H1 (cell line): ENCODE measurements around the gene PROK2. TPM values are rescaled to one million over a fixed set of nuclear protein-coding genes. Genes with fewer than 3 reads are reported as not detected.
A peak's percentile ranks its signal among the peaks of the same experiment; 100 is the strongest.

ENCODE experiments used
- CTCF ChIA-PET: fragments of 300-600 bp; sonication (Branson Sonifier 250); formaldehyde crosslinking; loops from one replicate; lab custom pipeline; 2021; ENCODE audit not compliant: partially characterized antibody; lab: Charles Lee
- POLR2A ChIA-PET: fragments of 300-600 bp; sonication (Branson Sonifier 250); formaldehyde crosslinking; loops from one replicate; lab custom pipeline; 2021; ENCODE audit warnings: inconsistent platforms; ENCODE audit not compliant: partially characterized antibody; lab: Charles Lee
- DNase-seq, 2 experiments: peaks; one replicate each; pipeline versions ENCODE4 v3.0.0 to v3.0.0-alpha.2; 2010 to 2022; ENCODE audit warnings: low spot score in 2 of 2, low read depth in 1 of 2, mixed read lengths in 1 of 2
- FAIRE-seq: peaks from 2 replicates; lab custom pipeline; 2011; peaks lifted over from hg19 to GRCh38; lab: Jason Lieb, UNC
- H2AFZ ChIP-seq: 2 replicates; pipeline ENCODE4 v1.8.1; 2012; ENCODE audit warnings: low read length, inconsistent platforms
- H2AK5ac ChIP-seq: 2 replicates; pipeline ENCODE4 v1.6.1; 2013; ENCODE audit warnings: low read depth, low read length
- H2BK120ac ChIP-seq: replicated peaks from 2 replicates; pipeline ENCODE3; 2013; ENCODE audit warnings: low read depth, low read length, inconsistent platforms
- H2BK12ac ChIP-seq: 2 replicates; pipeline ENCODE4 v1.6.1; 2013; ENCODE audit warnings: low read depth, low read length
- H2BK15ac ChIP-seq: 2 replicates; pipeline ENCODE4 v1.6.1; 2013; ENCODE audit warnings: low read length
- H2BK20ac ChIP-seq: 2 replicates; pipeline ENCODE4 v1.6.1; 2013; ENCODE audit warnings: low read length
- H2BK5ac ChIP-seq: 2 replicates; pipeline ENCODE4 v1.6.1; 2013; ENCODE audit warnings: low read depth, low read length
- H3K14ac ChIP-seq: 2 replicates; pipeline ENCODE4 v1.6.1; 2013; ENCODE audit warnings: inconsistent platforms; ENCODE audit not compliant: insufficient read length
- H3K18ac ChIP-seq: 2 replicates; pipeline ENCODE4 v1.6.1; 2013; ENCODE audit warnings: low read length; ENCODE audit errors: extremely low read depth
- H3K23ac ChIP-seq: 2 replicates; pipeline ENCODE4 v1.6.1; 2013; ENCODE audit warnings: inconsistent platforms; ENCODE audit not compliant: insufficient read length
- H3K23me2 ChIP-seq: 2 replicates; pipeline ENCODE4 v1.6.1; 2013; ENCODE audit warnings: low read depth, low read length
- H3K27ac ChIP-seq: 2 replicates; pipeline ENCODE4 v1.6.1; 2011; ENCODE audit warnings: low read depth, low read length, inconsistent platforms
- H3K27me3 ChIP-seq, 4 experiments: replicated peaks in 1 of 4; 1 replicate in 1 of 4; 2 replicates in 3 of 4; pipeline versions ENCODE4 v1.6.1 to v1.8.1; 2011 to 2013; ENCODE audit warnings: low read length in 3 of 4, mild to moderate bottlenecking in 3 of 4, inconsistent platforms in 2 of 4, mixed read lengths in 2 of 4, moderate library complexity in 1 of 4; ENCODE audit not compliant: control insufficient read depth in 3 of 4, insufficient read depth in 3 of 4; ENCODE audit errors: extremely low read depth in 1 of 4
- H3K36me3 ChIP-seq, 4 experiments: 2 replicates each; pipeline versions ENCODE4 v1.6.1 to v1.8.1; 2011 to 2013; ENCODE audit warnings: mild to moderate bottlenecking in 4 of 4, low read length in 3 of 4, moderate library complexity in 2 of 4, control low read depth in 1 of 4, inconsistent platforms in 1 of 4; ENCODE audit not compliant: insufficient read depth in 4 of 4, control insufficient read depth in 2 of 4
- H3K4ac ChIP-seq: replicated peaks from 2 replicates; pipeline ENCODE3; 2013; ENCODE audit warnings: low read length, low read depth, mixed read lengths, inconsistent platforms; ENCODE audit not compliant: insufficient read length
- H3K4me1 ChIP-seq, 4 experiments: replicated peaks in 1 of 4; 1 replicate in 1 of 4; 2 replicates in 3 of 4; pipeline versions ENCODE4 v1.6.1 to v1.8.1; 2011 to 2013; ENCODE audit warnings: low read length in 3 of 4, inconsistent platforms in 2 of 4, mixed read lengths in 1 of 4; ENCODE audit not compliant: insufficient read depth in 4 of 4, control insufficient read depth in 3 of 4
- H3K4me2 ChIP-seq, 2 experiments: 2 replicates each; pipeline versions ENCODE4 v1.6.1 to v1.8.1; 2011 to 2013; ENCODE audit warnings: low read depth in 2 of 2, low read length in 2 of 2, control low read depth in 1 of 2, inconsistent platforms in 1 of 2, mild to moderate bottlenecking in 1 of 2; ENCODE audit not compliant: insufficient read depth in 1 of 2
- H3K4me3 ChIP-seq, 4 experiments: fragments of 200-600, 300-600 bp in 1 of 4; sonication (generic), shearing (Covaris generic), sonication (Bioruptor Twin) in 1 of 4; 2 replicates each; pipeline versions ENCODE4 v1.5.1 to v1.8.1; 2011 to 2016; ENCODE audit warnings: low read length in 4 of 4, low read depth in 3 of 4, control low read depth in 2 of 4, inconsistent platforms in 2 of 4, mild to moderate bottlenecking in 2 of 4, mixed read lengths in 1 of 4, moderate library complexity in 1 of 4; ENCODE audit not compliant: insufficient read depth in 2 of 4; ENCODE audit errors: extremely low read depth in 1 of 4
- H3K56ac ChIP-seq: replicated peaks from 2 replicates; pipeline ENCODE3; 2013; ENCODE audit warnings: low read depth, mild to moderate bottlenecking, mixed read lengths, low read length, inconsistent platforms; ENCODE audit not compliant: insufficient read length
- H3K79me1 ChIP-seq: 2 replicates; pipeline ENCODE4 v1.6.1; 2013; ENCODE audit warnings: low read depth, low read length, control low read depth
- H3K79me2 ChIP-seq, 2 experiments: 2 replicates each; pipeline versions ENCODE4 v1.6.1 to v1.8.1; 2012 to 2013; ENCODE audit warnings: low read length in 2 of 2, mild to moderate bottlenecking in 2 of 2, inconsistent platforms in 1 of 2; ENCODE audit not compliant: insufficient read depth in 2 of 2, control insufficient read depth in 1 of 2
- H3K9ac ChIP-seq, 4 experiments: replicated peaks in 1 of 4; 1 replicate in 1 of 4; 2 replicates in 3 of 4; pipeline versions ENCODE4 v1.6.1 to v1.8.1; 2011 to 2013; ENCODE audit warnings: low read depth in 3 of 4, low read length in 3 of 4, control low read depth in 2 of 4, mild to moderate bottlenecking in 2 of 4, moderate library complexity in 2 of 4, inconsistent platforms in 1 of 4; ENCODE audit errors: extremely low read depth in 1 of 4
- H3K9me3 ChIP-seq, 2 experiments: 2 replicates each; pipeline versions ENCODE4 v1.6.1 to v1.8.1; 2012 to 2013; ENCODE audit warnings: mild to moderate bottlenecking in 2 of 2, moderate library complexity in 2 of 2, control low read depth in 1 of 2, inconsistent platforms in 1 of 2, low read depth in 1 of 2, low read length in 1 of 2, mixed read lengths in 1 of 2; ENCODE audit not compliant: insufficient read depth in 2 of 2
- H4K20me1 ChIP-seq, 2 experiments: replicated peaks in 1 of 2; 2 replicates each; pipeline versions ENCODE3 to v1.8.1; 2011 to 2013; ENCODE audit warnings: inconsistent platforms in 2 of 2, low read length in 2 of 2, mild to moderate bottlenecking in 1 of 2; ENCODE audit not compliant: insufficient read depth in 2 of 2, control insufficient read depth in 1 of 2
- H4K5ac ChIP-seq: 2 replicates; pipeline ENCODE4 v1.6.1; 2013; ENCODE audit warnings: low read length, low read depth, mixed read lengths, inconsistent platforms; ENCODE audit not compliant: insufficient read length
- H4K8ac ChIP-seq: 2 replicates; pipeline ENCODE4 v1.8.0; 2013; ENCODE audit warnings: mild to moderate bottlenecking, moderate library complexity, low read length, inconsistent platforms; ENCODE audit not compliant: insufficient read depth; ENCODE audit errors: extremely low read depth
- H4K91ac ChIP-seq: replicated peaks from 2 replicates; pipeline ENCODE3; 2013; ENCODE audit warnings: low read length, mixed read lengths, inconsistent platforms; ENCODE audit not compliant: insufficient read length
- CBX8 ChIP-seq: fragments of 300-800, 300-1000 bp; sonication (generic); IDR thresholded peaks from 2 replicates; pipeline ENCODE4 v1.7.1; 2016; ENCODE audit warnings: low read depth, low read length, borderline replicate concordance
- JUN ChIP-seq: IDR thresholded peaks from 2 replicates; pipeline ENCODE4 v1.6.1; 2011; ENCODE audit warnings: low read depth, mild to moderate bottlenecking, improper control_type of control experiment, low read length
- KDM5A ChIP-seq: fragments of 200-600 bp; IDR thresholded peaks from 2 replicates; pipeline ENCODE4 v1.7.1; 2012; ENCODE audit warnings: mild to moderate bottlenecking, low read length, inconsistent platforms, mixed read lengths
- MAFK ChIP-seq: IDR thresholded peaks from 2 replicates; pipeline ENCODE4 v1.6.1; 2012; ENCODE audit warnings: low read depth, mild to moderate bottlenecking, improper control_type of control experiment, low read length
- RBBP5 ChIP-seq: IDR thresholded peaks from 2 replicates; pipeline ENCODE4 v1.7.1; 2012; ENCODE audit warnings: low read depth, mild to moderate bottlenecking, inconsistent platforms, low read length, moderate library complexity, borderline replicate concordance
- RXRA ChIP-seq: IDR thresholded peaks from 2 replicates; pipeline ENCODE4 v1.6.1; 2011; ENCODE audit warnings: low read depth, mild to moderate bottlenecking, low read length, moderate library complexity; ENCODE audit not compliant: insufficient read depth
- SIN3A ChIP-seq, 2 experiments: IDR thresholded peaks in 1 of 2; conservative IDR thresholded peaks in 1 of 2; 2 replicates each; pipeline ENCODE4 v1.6.1; 2011 to 2012; ENCODE audit warnings: low read length in 2 of 2, improper control_type of control experiment in 1 of 2, low read depth in 1 of 2, mild to moderate bottlenecking in 1 of 2
- TBP ChIP-seq: IDR thresholded peaks from 2 replicates; pipeline ENCODE4 v1.6.1; 2011; ENCODE audit warnings: low read depth, low read length, improper control_type of control experiment
- WGBS, 2 experiments: shearing (Covaris generic) in 1 of 2; methylation state at CpG; one replicate each; pipeline versions ENCODE4 v1.1.6 to v1.1.7; 2013 to 2015; ENCODE audit warnings: low lambda C conversion rate in 2 of 2, mixed read lengths in 2 of 2, inconsistent platforms in 1 of 2, low coverage in 1 of 2, missing lambda C conversion rate in 1 of 2; ENCODE audit not compliant: insufficient replicate concordance in 2 of 2, insufficient coverage in 1 of 2, insufficient read length in 1 of 2; ENCODE audit errors: extremely low coverage in 1 of 2, missing lambda C conversion rate in 1 of 2; 5-methylcytosine and 5-hydroxymethylcytosine counted together
- polyA plus RNA-seq, 7 experiments: library from polyadenylated mRNA; depleted of rRNA in 3 of 7; stranded (reverse) in 5 of 7; unstranded in 2 of 7; fragments of >200 nt in 5 of 7; fragments of 200-250 nt in 2 of 7; gene quantifications; 1 replicate in 5 of 7; 2 replicates in 1 of 7; 4 replicates in 1 of 7; pipeline versions ENCODE4 v1.2.1 to v1.2.3, GENCODE V29; 2011 to 2013; ENCODE audit warnings: missing spikeins in 2 of 7, mixed read lengths in 2 of 7
- total RNA-seq: library from RNA; stranded (reverse); fragmentation: NEBNext Ultra II Directional; extraction: Animal tissue kit (Norgen Biotek cat#: 25700); gene quantifications from 2 replicates; pipeline ENCODE4 v1.2.1, GENCODE V29; 2021

Gene PROK2
- total and polyA plus RNA-seq, 2 of the 8 experiments (the other 6 are each of a cell fraction or from before 2014, with no cell fraction given) = 0.50 to 1.8 TPM

DNA sequence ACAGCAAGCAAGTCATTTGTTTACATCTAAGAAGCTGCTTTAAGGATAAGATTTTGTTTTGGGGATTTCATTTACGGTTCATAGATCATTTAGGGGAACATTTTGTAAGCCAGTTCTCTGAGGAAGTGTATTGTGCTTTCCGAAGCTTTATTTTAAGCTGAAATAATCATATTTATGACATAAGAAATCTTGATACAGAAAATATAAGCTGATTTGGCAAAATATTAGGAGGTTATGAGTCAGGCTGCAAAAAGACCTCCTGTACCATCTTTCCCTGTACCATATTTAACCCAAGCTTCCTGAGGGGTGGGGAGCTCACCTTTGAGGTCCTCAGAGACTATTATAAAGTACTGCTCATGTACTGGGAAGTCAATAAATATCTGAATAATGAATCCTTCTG is 51.6 kb downstream of the PROK2 start:
- H4K8ac ChIP-seq = no peak overlapping the region
- H2BK15ac ChIP-seq = 0 out of 2 replicates have a peak overlapping the region, but pooled peaks have one; percentile 9
- no peak for FAIRE-seq
- H3K23ac ChIP-seq = no peak overlapping the region
- ChIA-PET CTCF (interaction anchor here (0.6 to 2.0 kb wide), 4 partner anchors 9 to 125 kb away, joined by 3 to 9 read pairs (median 4); no protein-coding TSS in a partner anchor), POLR2A (interaction anchor here (1.3 kb wide), 1 partner anchor 22 kb away, joined by 3 read pairs; no protein-coding TSS in a partner anchor)
- H3K4me2 ChIP-seq = no peak overlapping the region
- no peaks in the 10 kb centered on the region for H3K23me2 ChIP-seq
- no peak overlapping the region for H2BK20ac ChIP-seq
- WGBS, 2 experiments = 83% methylated on average over 2 of the region's 2 CpGs; no CpG with 5 or more reads in 1 of the 2 experiments
- H3K18ac ChIP-seq = no peak overlapping the region
- no peak overlapping the region for H4K91ac ChIP-seq
- no peaks in the 10 kb centered on the region for H3K27me3 ChIP-seq
- H3K4me1 ChIP-seq = peaks cover 0 to 14% (median 6%) of the 10 kb centered on the region in 4 experiments; a peak in 5 of 7 replicates
- H2AK5ac ChIP-seq = no peak overlapping the region
- H3K79me1 ChIP-seq = no peaks in the 10 kb centered on the region; the same call in 1 of the 2 replicates
- no peak overlapping the region for H3K4me3 ChIP-seq
- H3K14ac ChIP-seq = no peak overlapping the region
- H3K79me2 ChIP-seq = no peaks in the 10 kb centered on the region
- no peak overlapping the region for H2BK12ac ChIP-seq
- H3K36me3 ChIP-seq = no peaks in the 10 kb centered on the region
- peaks cover 0 to 4% of the 10 kb centered on the region in 2 experiments for H4K20me1 ChIP-seq
- no peak overlapping the region for H3K27ac ChIP-seq
- no peak overlapping the region for H2BK5ac ChIP-seq
- H2AFZ ChIP-seq = no peak overlapping the region
- no peak overlapping the region for H2BK120ac ChIP-seq
- H3K9ac ChIP-seq = no peak overlapping the region
- DNase-seq = no peak
- TF ChIP-seq JUN (no peak), RBBP5 (no peak), SIN3A (conservative IDR thresholded peaks at IDR 0.05 in 1 of 2, IDR thresholded peaks at IDR 0.05 in 1 of 2; ENCODE audit: low read depth in 1 of 2, low read length in 2 of 2) (no peak), RXRA (no peak), KDM5A (no peak), MAFK (no peak), TBP (no peak), CBX8 (no peak)
- no peak overlapping the region for H3K56ac ChIP-seq
- no peaks in the 10 kb centered on the region for H3K9me3 ChIP-seq
- no peak overlapping the region for H4K5ac ChIP-seq
- no peak overlapping the region for H3K4ac ChIP-seq
